Measurements from ENCODE around the gene SMOC1. TPM values are rescaled to one million over a fixed set of nuclear protein-coding genes. Genes with fewer than 3 reads are reported as not detected.

The SMOC1 gene
- total RNA-seq, 1 experiment from 2014 or later = 0.68 TPM

- H3K27ac ChIP-seq (ENCODE audit: insufficient read length, low read depth, low read length) = no peak overlapping the region
- H3K18ac ChIP-seq (ENCODE audit: insufficient read length, low read depth, low read length) = no peak overlapping the region
- H2BK15ac ChIP-seq (ENCODE audit: low read depth, low read length) = no peak overlapping the region
- H4K20me1 ChIP-seq (ENCODE audit: control insufficient read depth, insufficient read depth, insufficient read length) = no peaks in the 10 kb centered on the region
- no peak overlapping the region for H3K9ac ChIP-seq (ENCODE audit: extremely low read depth, insufficient read length, low read length)
- no peaks in the 10 kb centered on the region for H3K79me2 ChIP-seq (ENCODE audit: insufficient read depth, low read length)
- H3K4ac ChIP-seq (ENCODE audit: low read depth, low read length) = no peak overlapping the region
- TF ChIP-seq CTCF (conservative IDR thresholded peaks at IDR 0.05) = no peak
- H3K27me3 ChIP-seq (ENCODE audit: insufficient read depth, low read length) = no peaks in the 10 kb centered on the region
- Mint-ChIP-seq H3K27me3 (ENCODE audit: low read depth) (peaks cover 7% of the 10 kb centered on the region; the same call in 1 of the 2 replicates), H3K4me3 (no peak overlapping the region), H3K27ac (no peak overlapping the region; a peak in 1 of 7 replicates), H3K36me3 (ENCODE audit: insufficient read depth in 1 of 3, low read depth in 3 of 3) (no peaks in the 10 kb centered on the region), H3K9me3 (no peaks in the 10 kb centered on the region), H3K4me1 (peaks cover 9 to 15% of the 10 kb centered on the region in 2 experiments)
- no peak overlapping the region for H3K56ac ChIP-seq (ENCODE audit: insufficient read length, low read depth, low read length)
- H4K5ac ChIP-seq (ENCODE audit: insufficient read length, low read depth, low read length) = no peak overlapping the region
- H4K8ac ChIP-seq (replicated peaks; ENCODE audit: insufficient read length, low read depth, low read length) = no peak overlapping the region
- no peaks in the 10 kb centered on the region for H3K79me1 ChIP-seq (ENCODE audit: insufficient read depth, low read depth, low read length, poor library complexity, severe bottlenecking)
- no peaks in the 10 kb centered on the region; the same call in 1 of the 2 replicates for H3K4me1 ChIP-seq (ENCODE audit: insufficient read depth, low read length)
- H4K91ac ChIP-seq (ENCODE audit: insufficient read length, low read depth, low read length) = no peak overlapping the region
- H2BK20ac ChIP-seq (ENCODE audit: low read depth, low read length, poor library complexity, severe bottlenecking) = no peak overlapping the region
- H2BK120ac ChIP-seq (ENCODE audit: low read depth, low read length, poor library complexity, severe bottlenecking) = no peak overlapping the region
- H3K9me3 ChIP-seq (ENCODE audit: control insufficient read depth, low read depth, low read length) = no peaks in the 10 kb centered on the region
- H3K14ac ChIP-seq (ENCODE audit: insufficient read depth, low read length) = no peak overlapping the region
- WGBS (ENCODE audit: extremely low coverage, insufficient read length, low lambda C conversion rate) = no CpG with 5 or more reads among the region's 2 CpGs
- H3K23me2 ChIP-seq (ENCODE audit: insufficient read length, low read depth, low read length, poor library complexity, severe bottlenecking) = no peaks in the 10 kb centered on the region
- no peak overlapping the region for H2BK12ac ChIP-seq (ENCODE audit: insufficient read length, low read depth, low read length)
- H2AFZ ChIP-seq (ENCODE audit: low read length) = no peak overlapping the region
- no peak overlapping the region for H3K4me2 ChIP-seq (ENCODE audit: insufficient read depth, insufficient read length, low read length)
- no peak overlapping the region for H2AK5ac ChIP-seq (ENCODE audit: insufficient read length, low read length)
- H3T11ph ChIP-seq (ENCODE audit: low read length) = no peak overlapping the region
- no peak overlapping the region for H2BK5ac ChIP-seq (ENCODE audit: insufficient read length, low read length)
- no peak overlapping the region for H3K23ac ChIP-seq (ENCODE audit: insufficient read length, low read depth, low read length)
- DNase-seq = no peak
These were observed 181.9 kb downstream of the SMOC1 start for GRCh38 chr14:70061108-70061507.

Measured in H9 (cell line).